HUDEP-2 (cell line): Measurements from ENCODE around the gene MAP10.

Source experiments
- DNase-seq, 76 experiments: peaks; one replicate each; lab custom pipeline; 2025; ENCODE audit not compliant: unreplicated experiment in 76 of 76; lab: John Stamatoyannopoulos, UW

MAP10 gene

GRCh38 chr1:232851532-232851931, 46.3 kb downstream of the MAP10 start:
- no peak for DNase-seq

GRCh38 chr1:232853994-232854797, 49.0 kb downstream of the MAP10 start:
- no peak for DNase-seq

GRCh38 chr1:232854798-232855159, 49.6 kb downstream of the MAP10 start:
- no peak for DNase-seq

- DNase-seq = no peak
Measured at GRCh38 chr1:232856541-232856940, 51.3 kb downstream of the MAP10 start.
